Skeletal muscle cell (primary cell): ENCODE results near the gene USP7.

Experiments
- DNase-seq: peaks from one replicate; pipeline ENCODE4 v3.0.0-alpha.2; 2010; ENCODE audit warnings: low read depth
- H3K4me3 ChIP-seq: 2 replicates; pipeline ENCODE4 v1.5.1; 2011; ENCODE audit warnings: low read depth, mild to moderate bottlenecking, control low read depth, low read length, moderate library complexity

The USP7 gene

DNA sequence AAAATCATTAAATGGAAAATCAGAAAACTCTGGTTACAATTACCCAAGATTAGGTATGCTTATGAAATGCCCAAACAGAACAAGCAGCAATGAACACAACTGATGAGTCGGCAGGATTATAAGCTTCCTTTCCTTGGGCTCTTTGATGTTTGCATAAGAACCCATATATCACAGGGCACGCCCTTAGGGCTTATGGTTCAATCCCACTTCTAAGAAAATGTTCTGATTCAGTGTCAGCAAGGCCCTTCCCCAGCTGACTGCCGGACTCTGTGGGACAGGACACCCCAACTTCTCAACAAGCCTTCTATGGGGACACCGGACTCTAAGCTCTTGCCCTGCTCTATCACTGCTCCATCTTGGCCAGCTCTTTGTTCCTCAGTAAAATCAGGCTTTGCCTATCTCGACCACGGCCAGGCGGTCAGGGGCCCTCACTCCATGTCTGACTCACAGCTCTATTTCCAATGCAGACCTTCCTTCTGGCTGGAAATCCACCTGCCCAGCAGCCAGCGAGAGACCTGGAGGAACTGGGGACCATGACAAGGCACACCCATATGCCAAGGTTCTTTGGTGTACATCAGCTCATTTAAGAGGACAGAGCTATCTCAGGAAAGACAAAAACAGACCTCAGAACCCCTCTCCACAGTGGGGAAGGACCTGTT lies 54.8 kb downstream of the USP7 start:
- no peak overlapping the region for H3K4me3 ChIP-seq
- no peak for DNase-seq

DNA sequence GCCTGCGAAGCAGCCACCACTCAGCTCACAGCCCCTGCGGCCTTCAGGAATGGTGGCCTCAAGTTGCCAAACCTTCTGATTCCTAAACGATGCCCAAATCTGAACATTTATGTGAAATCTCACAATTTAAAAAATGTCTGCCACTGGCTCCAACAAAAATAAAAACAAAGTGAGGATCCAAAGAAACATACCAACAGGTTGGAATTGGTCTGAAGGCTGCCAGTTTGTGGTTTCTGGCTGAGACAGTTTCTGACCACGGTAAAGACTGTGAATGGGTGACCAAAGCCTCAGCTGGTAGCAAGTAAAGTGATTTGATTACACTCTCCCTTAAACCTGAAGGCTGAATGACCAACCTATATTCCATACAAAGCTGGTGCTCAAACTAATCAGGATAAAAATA lies 56.6 kb downstream of the USP7 start:
- H3K4me3 ChIP-seq = no peak overlapping the region

DNA sequence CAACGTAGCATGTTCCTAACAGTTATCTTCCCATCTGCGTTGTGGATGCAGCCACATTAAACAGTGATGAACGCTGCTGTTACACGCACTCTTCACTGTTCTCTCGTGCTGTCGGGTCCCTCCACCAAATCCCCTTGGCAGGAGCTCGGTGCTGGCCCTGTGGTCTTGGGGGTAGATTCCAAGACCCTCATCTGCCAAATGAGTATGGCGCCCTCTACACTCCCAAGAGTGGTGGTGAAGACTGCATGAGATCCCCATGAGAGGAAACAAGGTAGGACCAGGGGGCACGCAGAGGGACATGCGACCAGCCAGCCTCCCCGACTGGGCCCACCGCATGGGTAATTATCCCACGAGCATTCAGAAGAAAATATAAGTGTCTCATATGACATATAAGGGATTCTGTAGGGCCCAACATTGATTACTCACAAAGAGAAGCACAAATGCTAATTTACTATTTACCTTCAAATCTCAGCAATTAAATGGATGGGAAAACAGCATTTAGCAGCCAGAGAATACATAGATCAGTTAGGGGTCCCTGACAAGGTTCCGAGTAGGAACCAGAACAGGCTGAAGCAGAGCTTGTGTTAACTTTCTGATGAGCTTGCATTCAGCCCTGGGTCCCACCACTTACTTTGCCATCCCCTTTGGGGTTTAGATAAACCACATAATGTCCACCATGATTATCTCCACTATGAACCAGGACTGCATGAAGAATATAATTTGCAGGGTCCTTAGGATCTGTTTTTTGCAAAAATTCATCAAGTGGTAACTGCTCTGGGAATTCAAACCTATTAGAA lies 57.7 kb downstream of the USP7 start:
- H3K4me3 ChIP-seq = no peak overlapping the region
- DNase-seq = no peak

More for the DNA sequence above, 56.6 kb downstream of the USP7 start:
- DNase-seq = no peak

DNA sequence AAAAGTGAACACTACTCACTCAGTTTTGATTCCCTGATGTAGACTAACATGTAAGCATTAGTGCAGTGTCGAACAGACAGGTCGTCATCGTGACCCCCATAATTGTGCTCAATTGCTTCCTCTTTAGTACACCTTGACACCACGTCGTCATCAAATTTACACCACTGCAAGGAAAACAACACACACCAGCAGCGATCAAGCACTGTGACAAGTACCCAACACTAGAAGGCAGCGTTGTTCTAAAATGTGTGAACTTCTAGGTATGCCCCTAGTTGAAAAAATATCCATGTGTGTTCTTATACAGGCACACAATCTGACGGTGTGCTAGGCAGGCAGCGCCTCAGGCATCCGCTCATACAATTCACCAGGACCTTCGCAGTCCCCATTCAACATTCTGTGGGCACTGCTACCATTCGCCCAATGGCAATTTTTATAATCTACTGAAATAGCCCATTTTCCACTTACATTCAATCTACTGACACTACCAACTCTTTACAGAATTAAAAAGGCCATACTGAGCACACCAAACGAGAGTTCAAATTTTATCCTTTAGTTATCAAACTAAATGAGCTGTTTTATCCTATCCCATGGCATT lies 58.4 kb downstream of the USP7 start:
- no peak for DNase-seq
- H3K4me3 ChIP-seq = no peak overlapping the region

DNA sequence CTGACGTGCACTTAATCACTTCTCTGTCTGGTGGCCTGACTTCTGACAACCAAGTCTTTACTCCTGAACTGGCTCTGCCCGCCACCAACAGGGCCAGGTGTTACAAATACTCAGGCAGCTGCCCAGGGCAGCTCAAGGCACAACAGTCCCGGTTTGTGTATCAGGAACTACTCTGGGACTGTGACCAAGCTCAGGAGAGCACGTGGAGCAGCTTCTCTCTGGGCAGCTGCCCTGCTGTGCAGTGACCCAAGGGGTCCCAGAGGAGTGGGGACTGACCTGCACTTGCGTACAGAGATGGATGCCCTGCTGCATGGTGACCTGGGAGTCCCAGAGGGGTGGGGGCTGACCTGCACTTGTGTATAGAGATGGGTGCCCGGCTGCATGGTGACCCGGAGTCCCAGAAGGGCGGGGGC lies 59.7 kb downstream of the USP7 start:
- no peak overlapping the region for H3K4me3 ChIP-seq
- no peak for DNase-seq

DNA sequence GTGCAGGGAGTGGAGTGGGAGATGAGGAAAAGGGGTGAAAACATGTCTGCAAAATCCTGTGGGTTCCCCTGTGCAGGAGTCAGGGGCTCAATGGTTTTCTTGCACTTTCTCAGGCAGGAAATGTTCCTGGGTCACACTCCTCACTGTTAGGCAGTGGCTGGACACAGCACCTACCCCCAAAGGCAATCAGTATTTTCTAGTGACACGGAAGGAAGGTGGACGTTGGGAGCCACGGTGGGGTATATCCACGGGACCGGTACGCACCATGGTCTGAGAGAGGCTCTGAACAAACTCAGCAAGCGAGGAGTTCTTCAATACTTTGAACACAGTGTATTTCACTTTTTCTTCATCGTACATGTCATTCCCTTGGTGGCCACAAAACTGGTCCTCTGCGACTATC lies 60.7 kb downstream of the USP7 start:
- H3K4me3 ChIP-seq = no peak overlapping the region
- DNase-seq = no peak

DNA sequence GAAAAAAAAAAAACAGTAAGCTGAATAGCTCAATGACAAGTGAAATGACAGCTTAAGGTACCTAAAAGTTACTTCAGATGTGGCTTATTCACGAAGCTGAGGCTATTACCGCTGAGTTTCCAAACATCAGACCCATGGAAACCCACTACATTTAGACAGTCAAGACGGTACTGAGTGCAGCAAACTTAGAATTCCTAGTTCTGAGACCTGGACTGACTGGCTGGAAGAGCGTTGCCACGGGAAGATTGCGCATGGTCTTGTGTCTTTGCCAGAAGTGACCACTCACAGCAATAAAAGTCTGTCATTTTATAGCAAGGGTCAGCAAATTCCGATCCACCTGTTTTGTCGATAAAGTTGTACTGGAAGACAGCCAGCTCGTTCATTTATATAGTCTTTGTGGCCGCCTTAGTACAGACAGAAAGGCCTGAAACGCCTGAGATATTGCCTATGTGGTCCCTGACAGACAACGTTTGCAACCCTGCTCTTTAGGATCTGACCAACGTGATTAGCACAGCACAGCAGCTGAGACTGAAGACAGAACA lies 62.3 kb downstream of the USP7 start:
- DNase-seq = no peak
- no peak overlapping the region for H3K4me3 ChIP-seq

DNA sequence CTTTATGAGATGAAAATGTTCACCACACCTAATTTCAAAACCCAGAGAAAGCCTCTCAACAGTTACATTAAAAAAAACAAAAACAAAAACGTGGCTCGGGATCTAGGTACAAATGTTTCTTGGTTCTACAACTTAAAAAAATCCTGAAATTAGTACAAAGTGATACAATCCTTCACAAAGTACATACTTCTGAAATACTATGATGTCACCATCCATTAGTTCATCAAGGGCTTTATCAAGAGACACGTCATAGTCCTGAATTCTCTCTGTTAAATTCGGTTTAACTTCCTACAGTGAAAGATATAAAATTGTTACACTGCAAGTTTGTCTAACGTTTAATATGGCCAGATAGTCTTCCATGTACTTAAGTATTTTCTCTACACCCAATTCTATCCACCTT lies 63.4 kb downstream of the USP7 start:
- DNase-seq = no peak
- no peak overlapping the region for H3K4me3 ChIP-seq

DNA sequence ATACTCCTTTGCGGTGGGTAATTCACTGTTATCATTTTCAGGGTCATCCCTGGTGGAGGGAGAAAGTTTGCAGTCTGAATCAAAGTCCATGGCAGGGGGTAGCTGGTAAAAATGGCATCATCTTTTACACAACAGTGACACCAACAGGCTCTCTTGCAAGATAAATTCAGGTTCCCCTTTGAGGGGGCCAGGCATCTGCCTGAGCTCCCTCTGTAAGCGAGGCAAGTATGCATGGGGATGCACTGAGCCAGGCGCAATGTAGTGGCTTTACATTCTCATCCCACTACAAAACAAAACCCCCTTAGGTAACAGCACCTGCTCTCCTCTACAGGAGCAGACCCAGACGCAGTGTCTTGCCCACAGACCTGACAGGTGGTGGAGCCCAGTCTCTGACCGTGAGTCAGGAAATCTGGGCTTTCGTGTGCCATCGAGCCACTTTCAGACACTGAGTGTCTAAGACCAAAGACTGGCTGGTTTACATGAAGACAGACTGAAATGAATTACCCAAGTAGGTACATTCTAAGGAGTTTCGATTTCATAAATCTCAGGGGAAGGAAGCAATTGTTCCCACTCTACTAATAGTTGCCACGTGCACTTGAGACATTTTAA lies 63.9 kb downstream of the USP7 start:
- DNase-seq = no peak
- no peak overlapping the region for H3K4me3 ChIP-seq

DNA sequence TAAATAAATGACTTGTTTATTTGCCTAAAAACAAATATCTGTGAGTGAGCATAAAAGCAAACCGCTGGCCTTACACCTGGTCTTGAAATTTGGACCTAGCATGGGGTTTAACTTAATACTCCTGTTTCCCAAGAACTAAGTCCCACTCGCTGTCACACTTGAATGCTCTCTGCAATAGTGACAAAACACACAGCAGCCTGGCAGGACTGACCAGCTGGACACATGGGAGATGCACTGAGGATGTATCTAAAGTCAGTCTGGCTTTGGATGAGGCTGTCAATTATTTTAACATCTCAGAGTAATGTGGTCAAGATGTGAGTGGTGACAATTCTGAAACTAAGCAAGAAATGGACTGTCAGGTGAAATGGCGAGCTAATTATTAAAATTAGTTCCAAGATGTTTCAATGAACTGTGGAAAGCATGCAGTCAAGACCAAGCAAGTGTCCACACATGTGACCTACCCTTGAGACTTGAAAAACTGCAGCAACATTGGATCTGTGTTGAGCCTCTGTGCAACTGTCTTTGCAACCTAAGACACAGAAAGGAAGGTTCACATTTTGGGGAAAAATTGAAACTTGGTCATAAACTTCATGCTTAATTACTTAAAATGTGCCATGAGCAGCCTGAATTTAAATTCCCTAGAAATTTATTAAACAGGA lies 64.9 kb downstream of the USP7 start:
- no peak for DNase-seq
- H3K4me3 ChIP-seq = no peak overlapping the region

DNA sequence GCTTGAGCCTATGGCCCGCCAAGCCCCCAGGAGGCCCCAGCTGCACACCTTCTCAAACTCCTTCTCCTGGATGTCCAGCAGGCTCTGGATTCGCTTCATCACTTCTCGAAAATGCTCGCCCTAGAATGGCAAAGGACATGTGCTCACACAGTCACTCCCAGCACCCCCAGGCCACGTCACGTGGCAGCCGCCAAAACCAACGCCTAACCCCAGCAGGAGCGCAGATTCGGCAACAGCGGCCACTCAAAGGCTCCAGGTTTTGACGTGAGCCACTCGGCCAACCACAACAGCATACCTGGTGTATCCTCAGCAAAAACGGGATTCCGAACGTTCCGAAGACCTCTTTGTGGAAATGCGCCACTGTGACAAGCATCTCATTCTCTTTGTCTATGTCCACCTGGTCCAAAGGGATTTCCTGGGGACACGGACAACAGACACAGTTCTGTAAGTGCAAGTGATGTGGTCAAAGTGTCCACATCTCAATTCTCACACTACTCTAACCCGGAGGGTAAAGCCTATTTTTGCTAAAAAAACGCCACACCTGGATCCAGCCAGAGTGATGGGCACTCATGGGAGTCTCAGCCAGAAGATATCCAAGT lies 68.9 kb downstream of the USP7 start:
- no peak for DNase-seq
- no peak overlapping the region for H3K4me3 ChIP-seq

DNA sequence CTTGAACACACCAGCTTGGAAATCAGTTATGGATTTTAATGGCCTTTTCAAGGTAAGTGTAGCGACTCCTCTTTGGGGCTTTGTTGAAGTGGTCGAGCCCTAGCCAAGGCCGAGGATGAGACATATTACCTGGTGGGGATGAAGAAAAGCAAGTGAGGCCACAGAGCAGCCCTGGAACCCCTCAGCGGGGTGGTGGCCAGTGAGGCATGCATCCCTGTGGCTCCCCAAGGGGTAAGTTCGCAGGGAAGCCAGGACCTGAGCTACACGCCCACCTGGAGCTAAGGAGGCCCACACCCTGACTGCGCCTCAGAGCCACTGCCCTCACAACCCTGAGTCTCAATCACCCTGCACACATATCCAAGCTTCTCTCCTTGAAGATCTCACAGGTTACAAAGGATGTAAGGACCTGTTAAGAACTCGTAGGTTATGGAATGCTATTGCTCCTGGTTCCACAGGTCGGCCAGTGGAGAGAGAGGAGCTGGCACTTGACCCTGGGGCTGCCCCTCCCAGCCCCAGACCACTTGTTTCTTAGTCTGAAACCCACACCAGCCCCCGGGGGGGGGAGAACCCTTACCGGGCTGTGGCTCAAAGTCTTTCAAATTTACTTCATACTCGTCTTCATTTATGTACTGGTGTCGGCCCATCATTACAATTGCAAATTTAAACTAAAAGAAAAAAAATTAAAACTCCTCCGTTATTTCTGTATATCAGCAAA lies 69.6 kb downstream of the USP7 start:
- no peak overlapping the region for H3K4me3 ChIP-seq
- DNase-seq = no peak

DNA sequence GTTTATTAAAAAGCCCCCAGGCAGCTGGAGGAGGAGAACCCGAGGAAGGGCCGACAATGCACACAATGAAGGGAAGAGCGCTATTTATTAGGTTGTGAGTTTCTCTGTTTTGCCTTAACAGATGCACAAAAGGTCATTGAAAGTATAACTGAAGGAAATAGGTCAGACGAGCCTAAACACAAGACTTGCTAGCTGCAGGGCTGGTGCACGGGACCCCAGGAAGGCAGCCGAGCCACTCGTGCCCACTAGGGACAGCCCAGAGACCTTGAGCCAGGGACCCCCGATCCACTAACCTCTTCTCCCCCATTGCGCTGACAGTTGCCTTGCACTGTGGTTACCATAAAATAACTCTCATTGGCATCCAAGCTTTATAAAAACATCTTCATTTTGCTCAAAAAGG lies 70.3 kb downstream of the USP7 start:
- DNase-seq = no peak
- no peak overlapping the region for H3K4me3 ChIP-seq

DNA sequence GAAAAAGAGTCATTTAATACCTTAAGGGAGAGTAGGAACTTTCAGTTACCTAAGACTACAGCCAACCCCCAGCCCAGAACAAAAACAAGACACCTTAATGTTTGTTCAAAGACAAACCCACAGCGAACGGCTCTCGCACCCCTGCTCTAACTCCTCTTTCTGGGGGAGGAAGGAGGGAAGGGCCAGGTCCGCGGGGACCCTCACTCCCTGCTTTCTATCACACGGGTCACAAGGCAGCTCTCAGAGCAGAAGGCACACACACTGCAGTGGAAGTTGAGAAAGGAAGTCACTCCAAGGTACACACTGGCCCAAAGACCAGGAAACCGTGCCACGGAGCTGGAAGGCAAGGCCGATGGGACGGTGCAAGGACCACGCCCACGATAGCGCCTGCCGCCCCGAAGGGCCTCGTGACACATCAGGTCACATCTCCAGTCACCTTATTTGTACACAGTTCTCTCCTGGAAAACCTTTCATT lies 71.6 kb downstream of the USP7 start:
- DNase-seq = no peak
- no peak overlapping the region for H3K4me3 ChIP-seq

DNA sequence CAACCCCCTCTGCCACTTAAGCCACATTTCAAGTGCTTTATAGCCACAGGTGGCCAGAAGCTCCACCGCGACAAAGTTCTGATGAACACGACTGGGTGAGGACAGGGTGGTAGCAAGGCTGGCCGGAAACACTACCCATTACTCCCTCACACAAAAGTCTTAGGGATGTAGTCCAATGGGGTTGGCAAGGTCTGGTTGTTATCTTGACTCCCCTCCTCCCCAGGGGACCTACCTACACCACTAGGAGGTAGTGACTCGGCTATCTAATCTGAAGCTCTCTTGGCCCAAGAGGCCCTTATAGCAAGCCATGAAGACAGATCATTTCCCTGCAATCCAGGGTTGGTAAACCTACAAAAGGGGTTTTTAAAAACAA lies 73.2 kb downstream of the USP7 start:
- no peak for DNase-seq
- H3K4me3 ChIP-seq = no peak overlapping the region

DNA sequence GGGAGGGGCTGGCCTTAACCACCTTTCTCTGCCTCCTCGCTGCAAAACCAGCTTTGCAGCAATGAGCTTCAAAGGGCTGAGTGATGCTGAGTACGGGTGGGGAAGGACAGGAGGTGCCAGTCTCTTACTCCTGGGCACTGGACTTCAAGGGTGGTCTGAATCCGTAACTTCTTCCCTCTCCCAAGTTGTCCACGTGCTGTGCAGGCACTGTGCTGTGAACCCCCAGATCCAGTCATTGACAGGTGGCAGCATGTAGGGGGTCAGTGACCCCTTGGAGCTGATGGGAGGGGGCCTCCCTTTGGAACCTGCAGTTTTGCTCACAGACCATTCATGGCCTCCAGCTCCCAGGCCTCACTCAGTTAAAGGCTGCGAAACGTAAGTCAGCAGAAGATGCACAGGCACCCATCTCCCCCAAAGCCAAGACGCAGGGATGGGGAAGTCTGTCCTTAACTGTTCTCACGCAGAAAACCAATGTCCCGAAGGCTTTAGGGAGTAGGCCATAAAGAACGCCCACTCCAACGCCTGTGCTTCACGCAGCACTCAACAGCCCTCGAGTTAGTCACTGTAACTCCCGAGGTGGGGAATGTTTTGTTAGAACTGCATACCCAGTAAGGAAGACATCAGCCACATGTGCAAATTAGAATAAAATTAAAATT lies 73.7 kb downstream of the USP7 start:
- no peak for DNase-seq
- H3K4me3 ChIP-seq = no peak overlapping the region

DNA sequence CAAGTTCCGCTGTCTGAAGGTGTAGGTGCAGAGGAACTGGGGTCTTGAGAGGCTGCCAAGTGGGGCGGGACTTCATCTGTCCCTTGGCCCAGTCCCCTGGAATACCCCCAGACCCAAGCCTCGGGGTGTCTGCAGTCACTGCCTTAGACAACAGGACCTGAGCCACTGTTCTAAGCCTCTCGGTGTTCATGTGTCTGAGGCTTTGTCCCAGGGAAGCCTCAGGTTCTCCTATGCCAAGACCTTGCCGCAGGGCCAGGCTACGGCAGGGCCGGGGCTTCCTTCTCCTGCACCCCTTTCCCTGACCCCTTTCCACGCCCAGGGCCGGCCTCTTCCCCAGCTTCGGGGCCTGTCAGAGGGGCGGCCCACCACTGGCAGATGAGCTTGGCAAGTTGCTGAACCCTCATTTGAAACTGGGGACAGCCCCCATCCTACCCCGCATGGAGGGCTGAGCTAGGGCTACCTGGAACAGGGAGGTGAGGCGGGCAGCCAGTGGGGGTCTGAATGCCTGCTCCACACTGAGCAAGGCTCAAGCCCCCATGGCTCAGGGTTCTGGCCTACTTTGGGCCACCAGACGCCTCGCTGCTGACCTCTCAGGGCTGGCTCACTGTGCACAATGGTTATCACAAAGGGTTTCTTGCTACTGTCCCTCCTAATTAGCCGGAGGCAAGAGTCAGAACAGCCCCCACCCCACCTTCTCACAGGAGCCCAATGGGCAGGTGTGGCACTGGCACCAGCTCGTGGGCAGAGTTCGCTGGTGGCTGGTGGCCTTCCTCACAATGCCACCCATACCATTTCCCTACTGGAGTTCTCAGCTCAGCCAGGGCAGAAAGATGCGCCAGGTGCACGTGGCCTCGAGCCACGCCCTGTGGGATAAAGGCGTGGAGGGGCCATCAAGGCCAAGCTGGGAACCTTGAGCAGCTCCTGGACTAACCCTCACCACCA lies 74.5 kb downstream of the USP7 start:
- no peak for DNase-seq
- H3K4me3 ChIP-seq = no peak overlapping the region
